GM23338 (cell line): ENCODE results near the gene AARS2. TPM values are rescaled to one million over a fixed set of nuclear protein-coding genes. Genes with fewer than 3 reads are reported as not detected.

ENCODE experiments used
- ATAC-seq: fragments of 200-7000 bp; cut with Tn5 transposase; 3 replicates; pipeline ENCODE4 v1.9.1; 2020
- DNase-seq: peaks from one replicate; pipeline ENCODE4 v3.0.0-alpha.2; 2015; ENCODE audit warnings: low spot score
- H2AFZ ChIP-seq: fragments of 200-600 bp; sonication (generic); 2 replicates; pipeline ENCODE4 v1.8.0; 2016; ENCODE audit warnings: antibody characterized with exemption, mild to moderate bottlenecking, moderate library complexity
- H3F3A ChIP-seq: fragments of 200-600 bp; sonication (generic); replicated peaks from 2 replicates; pipeline ENCODE4 v1.8.0; 2017; ENCODE audit warnings: antibody characterized with exemption, mixed run types, low read depth
- H3K27ac ChIP-seq: fragments of 200-600 bp; sonication (generic); 2 replicates; pipeline ENCODE4 v1.6.1; 2016; ENCODE audit warnings: low read depth
- H3K27me3 ChIP-seq: fragments of 200-600 bp; sonication (generic); 2 replicates; pipeline ENCODE4 v1.8.0; 2016; ENCODE audit warnings: mild to moderate bottlenecking, mixed run types, moderate library complexity; ENCODE audit not compliant: insufficient read depth
- H3K36me3 ChIP-seq: fragments of 200-600 bp; sonication (generic); 2 replicates; pipeline ENCODE4 v1.8.0; 2016; ENCODE audit warnings: mild to moderate bottlenecking; ENCODE audit not compliant: insufficient read depth
- H3K4me1 ChIP-seq: fragments of 200-600 bp; sonication (generic); 2 replicates; pipeline ENCODE4 v1.8.0; 2016; ENCODE audit warnings: mild to moderate bottlenecking, moderate library complexity; ENCODE audit not compliant: insufficient read depth
- H3K4me2 ChIP-seq: fragments of 200-600 bp; sonication (generic); 2 replicates; pipeline ENCODE4 v1.7.1; 2017; ENCODE audit warnings: mixed run types
- H3K4me3 ChIP-seq: fragments of 200-600 bp; sonication (generic); 2 replicates; pipeline ENCODE4 v1.6.1; 2016; ENCODE audit warnings: mixed run types
- H3K79me2 ChIP-seq: fragments of 200-600 bp; sonication (generic); replicated peaks from 2 replicates; pipeline ENCODE4 v1.8.0; 2017; ENCODE audit warnings: mild to moderate bottlenecking; ENCODE audit not compliant: insufficient read depth
- H3K9me2 ChIP-seq: fragments of 200-600 bp; sonication (generic); 2 replicates; pipeline ENCODE4 v1.8.0; 2017; ENCODE audit not compliant: insufficient read depth
- H4K20me1 ChIP-seq: fragments of 200-600 bp; sonication (generic); replicated peaks from 2 replicates; pipeline ENCODE4 v1.8.0; 2017; ENCODE audit warnings: mild to moderate bottlenecking; ENCODE audit not compliant: insufficient read depth
- H3K27ac Mint-ChIP-seq: 2 replicates; pipeline ENCODE4 v1.8.0; 2020; ENCODE audit warnings: inconsistent platforms, mild to moderate bottlenecking, moderate library complexity, mixed read lengths
- H3K27me3 Mint-ChIP-seq: 3 replicates; pipeline ENCODE4 v1.8.0; 2022; ENCODE audit warnings: low read depth, mild to moderate bottlenecking, moderate library complexity, mixed read lengths, inconsistent platforms; ENCODE audit not compliant: insufficient read depth, poor library complexity
- H3K36me3 Mint-ChIP-seq: 3 replicates; pipeline ENCODE4 v1.8.0; 2021; ENCODE audit warnings: low read depth, mild to moderate bottlenecking, inconsistent platforms, moderate library complexity, mixed read lengths
- H3K4me1 Mint-ChIP-seq: 3 replicates; pipeline ENCODE4 v1.8.0; 2020; ENCODE audit warnings: mild to moderate bottlenecking, inconsistent platforms, mixed read lengths
- H3K4me3 Mint-ChIP-seq: 3 replicates; pipeline ENCODE4 v1.8.0; 2021; ENCODE audit warnings: moderate library complexity, mild to moderate bottlenecking, inconsistent platforms, mixed read lengths
- H3K9me3 Mint-ChIP-seq: 3 replicates; pipeline ENCODE4 v1.8.0; 2020; ENCODE audit warnings: moderate library complexity, mild to moderate bottlenecking, inconsistent platforms, mixed read lengths
- CREB1 ChIP-seq: fragments of 250-450 bp; sonication (Bioruptor Pico); IDR thresholded peaks from 2 replicates; pipeline ENCODE4 v1.5.0; 2020; ENCODE audit warnings: low read depth, mild to moderate bottlenecking, moderate library complexity
- ETS1 ChIP-seq: IDR thresholded peaks from 2 replicates; pipeline ENCODE4 v1.6.1; 2016; ENCODE audit warnings: antibody characterized with exemption
- EZH2 ChIP-seq: fragments of 200-600 bp; sonication (generic); IDR thresholded peaks from one replicate; pipeline ENCODE4 v1.8.0; 2017; ENCODE audit warnings: antibody characterized with exemption, mild to moderate bottlenecking, low read depth; ENCODE audit not compliant: unreplicated experiment
- EZH2phosphoT487 ChIP-seq: fragments of 200-600 bp; sonication (generic); IDR thresholded peaks from one replicate; pipeline ENCODE4 v1.8.1; 2018; ENCODE audit warnings: antibody characterized with exemption; ENCODE audit not compliant: unreplicated experiment
- JUNB ChIP-seq: IDR thresholded peaks from one replicate; pipeline ENCODE4 v1.6.1; 2016; ENCODE audit warnings: antibody characterized with exemption; ENCODE audit not compliant: unreplicated experiment
- NANOG ChIP-seq: IDR thresholded peaks from 2 replicates; pipeline ENCODE4 v1.6.1; 2016; ENCODE audit warnings: antibody characterized with exemption, borderline replicate concordance
- POLR2AphosphoS5 ChIP-seq: IDR thresholded peaks from 2 replicates; pipeline ENCODE4 v1.6.1; 2016; ENCODE audit warnings: antibody characterized with exemption, low read depth
- REST ChIP-seq: IDR thresholded peaks from one replicate; pipeline ENCODE4 v1.6.1; 2018; ENCODE audit warnings: antibody characterized with exemption; ENCODE audit not compliant: unreplicated experiment
- STAT1 ChIP-seq: IDR thresholded peaks from one replicate; pipeline ENCODE4 v1.6.1; 2016; ENCODE audit warnings: antibody characterized with exemption; ENCODE audit not compliant: unreplicated experiment
- ZNF114 ChIP-seq: fragments of 250-450 bp; sonication (Bioruptor Pico); IDR thresholded peaks from 2 replicates; pipeline ENCODE4 v1.5.0; 2020; ENCODE audit warnings: mild to moderate bottlenecking, moderate library complexity
- ZNF331 ChIP-seq: fragments of 250-450 bp; sonication (Bioruptor Pico); IDR thresholded peaks from 2 replicates; pipeline ENCODE4 v1.5.0; 2020; ENCODE audit warnings: low read depth, mild to moderate bottlenecking, moderate library complexity
- ZNF462 ChIP-seq: fragments of 250-450 bp; sonication (Bioruptor Pico); IDR thresholded peaks from 2 replicates; pipeline ENCODE4 v1.5.0; 2020; ENCODE audit warnings: mild to moderate bottlenecking, moderate library complexity
- polyA plus RNA-seq: library from polyadenylated mRNA; unstranded; fragments of >200 nt; fragmentation: Nextera tagmentation; extraction: Ambion mirVana; gene quantifications from 2 replicates; pipeline ENCODE4 v1.2.1, GENCODE V29; 2016
- total RNA-seq: library from RNA; depleted of rRNA; stranded (reverse); fragments of >200 nt; shearing (Covaris generic); gene quantifications from 2 replicates; pipeline ENCODE4 v1.2.3, GENCODE V29; 2014
- TF ChIP-seq, protein P1 (sequence below), 2 experiments: fragments of 200-600 bp in 1 of 2; sonication (generic) in 1 of 2; conservative IDR thresholded peaks; 2 replicates each; pipeline versions ENCODE4 v1.5.1 to v1.6.1; 2016 to 2017; ENCODE audit warnings: antibody characterized with exemption in 2 of 2, low read depth in 2 of 2, mild to moderate bottlenecking in 2 of 2, moderate library complexity in 1 of 2

Gene AARS2
- total and polyA plus RNA-seq, 2 experiments from 2014 or later: 6.5 to 23.2 TPM

GRCh38 chr6:44289726-44290260 is 23.4 kb downstream of the AARS2 start:
- Histone ChIP-seq H3K4me1 (no peaks in the 10 kb centered on the region), H3K79me2 (no peaks in the 10 kb centered on the region), H3K4me3 (no peak overlapping the region), H3K9me2 (no peaks in the 10 kb centered on the region), H3K27me3 (0 out of 2 replicates have a peak, but pooled peaks cover 5% of the 10 kb centered on the region), H3K4me2 (no peak overlapping the region), H3K36me3 (no peaks in the 10 kb centered on the region), H3F3A (no peaks in the 10 kb centered on the region), H3K27ac (no peak overlapping the region), H2AFZ (0 out of 2 replicates have a peak overlapping the region, but pooled peaks have one; percentile 56), H4K20me1 (no peaks in the 10 kb centered on the region)
- H3K36me3 Mint-ChIP-seq: no peaks in the 10 kb centered on the region
- H3K27ac Mint-ChIP-seq: no peak overlapping the region; the same call in 1 of the 2 replicates
- H3K9me3 Mint-ChIP-seq: no peaks in the 10 kb centered on the region; the same call in 1 of the 3 replicates
- peaks cover 13% of the 10 kb centered on the region for H3K27me3 Mint-ChIP-seq
- H3K4me1 Mint-ChIP-seq: no peaks in the 10 kb centered on the region; the same call in 2 of the 3 replicates
- TF ChIP-seq CREB1: no peak
- TF ChIP-seq ETS1: no peak
- TF ChIP-seq REST: no peak
- TF ChIP-seq NANOG: no peak
- no peak for TF ChIP-seq ZNF331 (CRISPR knock-in tag)
- no peak for TF ChIP-seq EZH2phosphoT487
- no peak for TF ChIP-seq POLR2AphosphoS5
- no peak for TF ChIP-seq JUNB
- TF ChIP-seq EZH2: no peak
- TF ChIP-seq ZNF114 (CRISPR knock-in tag): no peak
- TF ChIP-seq STAT1: no peak
- TF ChIP-seq, protein P1, sequence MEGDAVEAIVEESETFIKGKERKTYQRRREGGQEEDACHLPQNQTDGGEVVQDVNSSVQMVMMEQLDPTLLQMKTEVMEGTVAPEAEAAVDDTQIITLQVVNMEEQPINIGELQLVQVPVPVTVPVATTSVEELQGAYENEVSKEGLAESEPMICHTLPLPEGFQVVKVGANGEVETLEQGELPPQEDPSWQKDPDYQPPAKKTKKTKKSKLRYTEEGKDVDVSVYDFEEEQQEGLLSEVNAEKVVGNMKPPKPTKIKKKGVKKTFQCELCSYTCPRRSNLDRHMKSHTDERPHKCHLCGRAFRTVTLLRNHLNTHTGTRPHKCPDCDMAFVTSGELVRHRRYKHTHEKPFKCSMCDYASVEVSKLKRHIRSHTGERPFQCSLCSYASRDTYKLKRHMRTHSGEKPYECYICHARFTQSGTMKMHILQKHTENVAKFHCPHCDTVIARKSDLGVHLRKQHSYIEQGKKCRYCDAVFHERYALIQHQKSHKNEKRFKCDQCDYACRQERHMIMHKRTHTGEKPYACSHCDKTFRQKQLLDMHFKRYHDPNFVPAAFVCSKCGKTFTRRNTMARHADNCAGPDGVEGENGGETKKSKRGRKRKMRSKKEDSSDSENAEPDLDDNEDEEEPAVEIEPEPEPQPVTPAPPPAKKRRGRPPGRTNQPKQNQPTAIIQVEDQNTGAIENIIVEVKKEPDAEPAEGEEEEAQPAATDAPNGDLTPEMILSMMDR (conservative IDR thresholded peaks at IDR 0.05; ENCODE audit: low read depth in 2 of 2): no peak
- no peak for TF ChIP-seq ZNF462
- DNase-seq (no peak), ATAC-seq (no peak)
- H3K4me3 Mint-ChIP-seq: no peak overlapping the region
